HG03575 (cell line): ENCODE results near the gene DMTF1.
"Not testable (repeated sequence)": the region's sequence is repeated elsewhere in the genome, so short reads cannot be mapped to it uniquely, and the experiment has no call there.

ENCODE experiments used
- ATAC-seq: cut with Tn5 transposase; IDR thresholded peaks from one replicate; pipeline ENCODE4 v1.9.1; 2021; ENCODE audit not compliant: unreplicated experiment, insufficient number of reproducible peaks, low FRiP score; ENCODE audit errors: extremely low read depth

DMTF1 gene, protein sequence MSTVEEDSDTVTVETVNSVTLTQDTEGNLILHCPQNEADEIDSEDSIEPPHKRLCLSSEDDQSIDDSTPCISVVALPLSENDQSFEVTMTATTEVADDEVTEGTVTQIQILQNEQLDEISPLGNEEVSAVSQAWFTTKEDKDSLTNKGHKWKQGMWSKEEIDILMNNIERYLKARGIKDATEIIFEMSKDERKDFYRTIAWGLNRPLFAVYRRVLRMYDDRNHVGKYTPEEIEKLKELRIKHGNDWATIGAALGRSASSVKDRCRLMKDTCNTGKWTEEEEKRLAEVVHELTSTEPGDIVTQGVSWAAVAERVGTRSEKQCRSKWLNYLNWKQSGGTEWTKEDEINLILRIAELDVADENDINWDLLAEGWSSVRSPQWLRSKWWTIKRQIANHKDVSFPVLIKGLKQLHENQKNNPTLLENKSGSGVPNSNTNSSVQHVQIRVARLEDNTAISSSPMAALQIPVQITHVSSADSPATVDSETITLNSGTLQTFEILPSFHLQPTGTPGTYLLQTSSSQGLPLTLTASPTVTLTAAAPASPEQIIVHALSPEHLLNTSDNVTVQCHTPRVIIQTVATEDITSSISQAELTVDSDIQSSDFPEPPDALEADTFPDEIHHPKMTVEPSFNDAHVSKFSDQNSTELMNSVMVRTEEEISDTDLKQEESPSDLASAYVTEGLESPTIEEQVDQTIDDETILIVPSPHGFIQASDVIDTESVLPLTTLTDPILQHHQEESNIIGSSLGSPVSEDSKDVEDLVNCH

DNA sequence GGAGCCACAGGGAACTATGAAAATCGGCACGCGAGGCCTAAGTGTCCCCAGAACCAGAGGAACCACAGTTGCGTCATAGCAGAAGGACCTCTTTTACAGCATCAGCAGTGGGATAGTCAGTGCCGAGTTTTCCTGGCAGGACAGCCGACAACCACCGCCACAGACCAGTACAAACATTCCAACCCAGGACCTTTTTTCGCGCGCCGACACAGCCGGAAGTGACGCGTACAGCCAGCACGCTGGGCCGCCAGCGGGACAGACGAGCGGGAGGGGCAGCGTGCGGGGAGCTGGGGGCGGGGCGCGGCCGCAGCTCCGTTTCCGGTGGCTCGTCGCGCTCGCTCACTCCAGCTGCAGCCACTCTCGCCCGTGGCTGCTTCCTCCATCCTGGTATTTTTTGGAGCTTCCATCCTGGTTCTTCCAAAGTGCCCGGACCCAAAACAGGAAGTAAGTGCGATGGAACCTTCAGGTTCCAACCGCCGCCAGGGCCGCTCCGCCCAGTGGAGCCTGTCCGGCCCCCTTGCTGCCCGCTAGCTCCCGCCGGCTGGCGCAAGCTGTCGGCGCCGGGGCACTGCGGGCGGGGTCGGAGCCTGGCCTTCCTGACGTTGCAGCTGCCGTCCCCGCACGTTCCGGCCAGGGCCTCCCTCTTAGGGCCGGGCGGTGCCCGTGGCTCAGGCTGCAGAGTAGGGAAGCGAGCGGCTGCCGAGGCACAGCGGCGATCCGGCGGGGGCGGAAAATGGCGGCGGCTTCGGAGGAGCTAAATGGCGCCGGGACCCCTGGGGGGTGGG lies at the start of gene DMTF1:
TSS of gene DMTF1 (plus strand) at position 342 of the 785 bp plus-strand sequence. CDS start 12,489 bp downstream, outside the sequence.
- peak; percentile 49 for ATAC-seq

DNA sequence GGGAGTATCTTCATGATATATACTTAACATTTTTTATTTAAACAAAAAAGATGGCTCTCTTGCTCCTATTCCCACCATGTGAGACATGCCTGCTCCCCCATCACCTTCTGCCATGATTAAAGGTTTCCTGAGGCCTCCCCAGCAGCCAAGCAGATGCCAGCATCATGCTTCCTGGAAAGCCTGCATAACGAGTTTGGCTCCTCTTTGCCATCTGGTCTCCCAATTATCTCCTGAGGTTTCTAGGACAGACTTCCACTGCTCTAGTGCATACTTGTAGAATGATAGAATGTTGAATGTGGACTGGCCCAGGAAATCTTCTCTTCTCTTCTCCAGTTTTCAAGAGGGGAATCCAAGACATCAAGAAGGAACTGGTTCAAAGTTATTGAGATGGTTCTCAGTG lies 46.9 kb upstream of the DMTF1 start:
- ATAC-seq: no peak

DNA sequence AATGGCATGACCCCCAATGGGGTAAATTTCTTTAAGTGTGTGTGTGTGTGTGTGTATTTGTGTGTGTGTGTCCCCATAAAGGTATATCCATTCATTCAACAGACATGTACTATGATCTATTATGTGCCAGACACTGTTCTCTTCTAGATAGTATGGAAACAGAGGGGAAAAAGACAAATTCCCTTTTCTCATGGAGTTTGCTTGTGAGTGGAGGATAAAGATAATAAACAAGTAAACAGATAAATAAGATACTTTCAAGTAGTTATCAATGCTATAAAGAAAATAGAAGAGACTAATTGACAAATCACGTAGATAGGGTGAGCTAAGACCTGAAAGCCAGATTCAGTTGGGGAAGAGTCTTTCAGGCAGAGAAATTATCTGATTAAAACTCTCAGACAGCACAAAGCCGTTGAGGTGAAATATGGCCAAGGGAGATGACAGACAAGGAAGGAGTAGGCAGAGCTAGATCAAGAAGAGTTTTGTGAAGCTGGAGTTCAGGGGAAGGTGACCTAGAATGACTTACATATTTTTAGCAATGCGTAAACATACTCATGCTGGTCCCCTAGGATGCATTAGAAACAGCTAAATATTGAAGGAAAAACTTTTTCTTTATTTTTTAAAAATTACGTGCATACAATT lies 45.2 kb upstream of the DMTF1 start:
- ATAC-seq: no peak

DNA sequence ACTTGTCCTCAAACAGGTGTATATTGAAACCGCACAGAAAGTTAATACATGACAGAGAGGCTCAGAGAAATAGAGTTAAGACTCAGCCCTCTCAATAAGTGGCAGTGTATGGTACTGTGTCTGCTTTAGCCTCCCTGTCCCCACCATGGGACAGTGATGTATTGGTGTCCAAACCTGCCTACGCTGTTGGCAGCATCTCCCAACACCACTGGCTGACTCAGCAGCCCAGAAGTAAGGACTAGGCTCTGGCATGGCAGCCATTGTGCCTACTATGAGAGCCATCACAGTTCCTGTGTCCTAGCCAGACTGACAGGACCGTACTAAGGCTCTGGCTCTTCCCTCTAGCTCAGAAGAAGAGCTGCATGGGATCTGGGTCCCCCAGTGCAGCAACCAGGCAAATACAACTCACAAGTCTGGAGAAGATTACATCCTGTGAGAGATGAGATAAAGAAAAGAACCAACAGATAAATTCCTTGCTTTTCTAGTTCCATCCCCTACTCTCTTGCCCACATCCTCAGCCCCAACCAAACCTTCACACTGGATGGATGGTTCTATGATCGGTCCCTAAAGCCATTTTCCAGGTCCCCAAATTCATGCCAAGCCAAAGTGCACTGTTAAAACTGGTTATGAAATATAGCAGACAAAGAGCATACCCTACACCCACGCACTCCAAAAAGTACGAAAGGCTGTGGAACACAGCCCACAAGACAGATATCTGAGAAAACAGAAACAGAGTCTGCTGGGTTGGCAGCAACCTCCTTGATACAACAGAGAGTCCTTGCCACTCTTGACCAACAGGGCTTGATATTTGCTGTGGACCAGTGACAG lies 44.1 kb upstream of the DMTF1 start:
- no peak for ATAC-seq

DNA sequence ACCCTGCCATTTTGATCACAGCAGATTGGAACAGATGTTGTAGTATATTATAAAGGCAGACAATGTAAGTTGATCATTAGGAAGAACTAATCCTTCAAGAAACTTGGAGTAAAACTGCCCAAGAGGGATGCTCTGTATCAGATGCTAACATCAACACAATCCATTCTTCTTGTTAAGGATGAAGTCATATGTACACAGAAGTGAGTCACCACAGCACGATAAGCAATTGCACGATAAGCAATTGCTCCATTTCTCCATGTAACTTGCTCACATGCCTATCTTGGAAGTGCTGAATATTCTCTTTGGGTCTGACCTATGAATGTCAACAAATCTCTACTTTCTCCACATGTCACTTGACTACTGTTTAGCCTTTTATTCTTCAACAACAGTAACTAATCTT lies 41.5 kb upstream of the DMTF1 start:
- no peak for ATAC-seq

DNA sequence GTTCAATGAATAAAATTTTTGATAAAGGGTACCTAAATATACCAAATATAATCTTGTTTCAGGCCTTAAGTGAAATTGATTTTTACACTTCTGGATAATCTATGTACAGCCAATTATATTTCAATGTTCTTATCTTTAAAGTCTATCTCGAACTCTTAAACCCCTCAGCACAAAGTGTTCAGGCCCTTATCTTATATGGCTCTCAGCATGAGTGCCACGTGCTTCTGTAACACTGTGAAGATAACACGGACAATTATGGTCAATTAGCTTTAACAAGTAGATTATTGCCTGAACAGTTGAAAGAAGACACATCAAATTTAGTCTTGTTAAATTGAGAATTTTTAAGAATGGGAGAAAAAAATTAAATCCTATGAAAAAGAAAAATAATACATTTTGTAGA lies 40.4 kb upstream of the DMTF1 start:
- ATAC-seq: no peak

DNA sequence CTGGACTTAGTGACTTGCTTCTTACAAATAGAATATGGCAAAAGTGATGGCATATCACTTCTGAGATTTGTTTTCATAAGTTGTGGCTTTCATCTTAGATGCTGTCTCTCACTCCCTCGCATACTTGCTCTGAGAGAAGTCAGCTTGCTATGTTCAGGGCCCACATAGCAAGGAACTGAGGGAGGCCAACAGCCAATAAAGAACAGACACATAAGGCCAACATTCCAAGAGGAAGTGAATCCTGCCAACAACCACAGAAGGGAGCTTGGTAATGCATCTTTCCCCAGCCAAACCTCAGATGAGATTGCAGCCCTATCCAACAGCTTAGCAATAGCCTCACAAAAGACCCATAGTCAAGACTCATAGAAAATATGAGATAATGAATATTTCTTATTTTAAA lies 39.2 kb upstream of the DMTF1 start:
- no peak for ATAC-seq

DNA sequence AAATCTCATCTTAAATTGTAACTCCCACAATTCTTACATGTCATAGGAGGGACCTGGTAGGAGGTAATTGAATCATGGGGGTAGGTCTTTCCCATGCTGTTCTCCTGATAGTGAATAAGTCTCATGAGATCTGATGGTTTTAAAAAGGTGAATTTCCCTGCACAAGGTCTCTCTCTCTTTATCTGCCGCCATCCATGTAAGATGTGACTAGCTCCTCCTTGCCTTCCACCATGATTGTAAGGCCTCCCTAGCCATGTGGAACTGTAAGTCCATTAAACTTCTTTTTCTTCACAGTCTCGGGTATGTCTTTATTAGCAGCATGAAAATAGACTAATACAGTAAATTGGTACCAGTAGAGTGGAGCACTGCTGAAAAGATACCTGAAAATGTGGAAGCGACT lies 38.3 kb upstream of the DMTF1 start:
- not testable (repeated sequence) for ATAC-seq

DNA sequence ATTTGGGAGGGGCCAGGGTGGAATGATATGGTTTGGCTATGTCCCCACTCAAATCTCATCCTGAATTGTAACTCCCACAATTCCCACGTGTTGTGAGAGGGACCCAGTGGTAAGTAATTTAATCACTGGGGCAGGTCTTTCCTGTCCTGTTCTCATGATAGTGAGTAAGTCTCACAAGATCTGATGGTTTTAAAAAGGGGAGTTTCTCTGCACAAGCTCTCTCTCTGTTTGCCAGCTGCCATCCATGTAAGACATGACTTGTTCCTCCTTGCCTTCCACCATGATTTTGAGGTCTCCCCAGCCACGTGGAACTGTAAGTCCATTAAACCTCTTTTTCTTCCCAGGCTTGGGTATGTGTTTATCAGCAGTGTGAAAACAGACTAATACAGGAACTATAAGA lies 36.5 kb upstream of the DMTF1 start:
- ATAC-seq: not testable (repeated sequence)

DNA sequence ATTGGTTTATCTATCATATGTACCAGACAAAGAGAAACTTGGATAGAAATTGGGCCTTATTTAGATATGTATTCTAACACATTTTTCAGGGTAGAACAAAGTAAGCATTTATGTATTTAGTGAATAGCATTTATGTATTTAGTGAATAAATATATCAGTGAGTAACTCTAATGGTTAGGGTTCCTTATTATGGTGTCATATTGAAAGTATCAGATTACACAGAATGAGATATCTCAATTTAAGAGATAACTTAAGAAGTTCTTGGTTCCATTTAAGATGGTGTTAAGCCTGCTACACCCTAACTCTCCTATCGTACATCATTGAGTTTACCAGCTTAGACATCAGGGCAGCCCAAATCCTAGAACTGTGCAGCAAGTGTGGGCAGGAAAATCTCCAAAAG lies 35.9 kb upstream of the DMTF1 start:
- ATAC-seq: peak; percentile 51

DNA sequence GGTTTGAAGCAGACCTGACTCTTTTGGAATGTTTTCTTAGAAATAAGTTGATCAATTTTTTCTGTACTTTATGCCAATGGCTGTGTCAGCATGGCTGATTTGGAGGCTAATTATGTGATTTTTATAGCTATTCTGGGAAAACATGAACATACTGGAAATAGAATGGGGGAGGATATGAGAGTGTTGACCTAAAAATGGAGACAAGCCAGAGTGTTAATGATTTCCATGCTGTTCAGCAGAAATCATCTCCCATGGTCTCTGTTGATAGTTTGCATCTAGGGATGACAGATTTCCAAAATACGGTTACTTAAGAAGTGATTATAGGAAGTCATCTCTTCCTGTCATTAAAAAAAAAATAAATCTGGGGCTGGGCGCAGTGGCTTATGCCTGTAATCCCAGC lies 32.7 kb upstream of the DMTF1 start:
- no peak for ATAC-seq

DNA sequence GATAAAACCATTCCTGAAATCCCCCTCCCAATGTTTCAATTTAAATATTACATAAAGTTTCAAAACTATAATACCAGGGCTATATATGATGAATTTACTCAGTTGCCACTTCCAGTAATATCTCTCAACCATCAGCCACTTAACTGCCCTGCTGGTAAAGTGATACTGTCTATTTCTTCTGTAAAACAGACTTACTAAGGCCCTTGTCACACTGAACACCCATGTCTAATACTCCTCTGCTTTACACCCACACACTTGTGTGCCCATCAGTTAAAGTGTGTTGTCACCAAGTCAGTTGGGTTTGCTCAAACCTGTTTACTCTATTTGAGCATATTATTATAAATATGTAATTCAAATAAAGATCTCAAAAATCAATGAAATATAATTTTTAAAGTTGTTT lies 29.1 kb upstream of the DMTF1 start:
- no peak for ATAC-seq

DNA sequence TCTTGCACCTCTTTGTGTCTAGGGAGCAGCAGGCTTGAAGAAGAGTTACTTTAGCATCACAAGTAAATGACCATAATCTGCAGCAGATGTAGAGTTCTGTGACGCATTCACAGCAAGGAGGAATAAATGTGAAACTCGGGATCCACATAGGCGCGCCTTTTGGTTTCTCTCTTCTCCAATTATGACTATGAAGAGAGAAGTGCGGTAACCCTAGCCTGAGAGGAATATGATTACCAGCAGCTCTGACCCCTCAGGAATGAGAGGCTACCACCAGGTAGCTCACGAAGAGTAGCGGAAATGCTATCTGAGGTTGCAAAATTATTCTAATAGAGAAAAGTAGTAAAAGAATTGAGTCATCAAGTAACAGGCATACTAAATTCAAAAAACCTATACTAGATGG lies 25.2 kb upstream of the DMTF1 start:
- no peak for ATAC-seq

DNA sequence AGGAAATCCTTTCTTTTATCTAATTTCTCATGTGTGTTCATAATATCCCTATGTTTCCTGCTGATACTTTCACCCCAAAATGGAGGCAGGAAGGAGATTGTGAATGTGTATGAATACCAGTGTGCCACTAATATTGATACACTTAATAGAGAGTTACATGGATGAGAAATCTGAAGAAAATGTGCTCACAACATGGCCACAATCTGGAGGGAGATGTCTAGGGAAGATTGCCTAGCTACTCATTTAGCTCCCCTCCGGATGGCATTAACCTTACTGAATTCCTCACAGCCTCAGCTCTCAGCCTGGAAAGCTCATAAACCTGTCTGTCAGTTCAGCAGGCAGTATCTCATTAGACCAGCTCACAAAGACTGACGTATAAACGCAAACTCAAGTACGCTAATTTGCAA lies 23.4 kb upstream of the DMTF1 start:
- ATAC-seq: no peak

DNA sequence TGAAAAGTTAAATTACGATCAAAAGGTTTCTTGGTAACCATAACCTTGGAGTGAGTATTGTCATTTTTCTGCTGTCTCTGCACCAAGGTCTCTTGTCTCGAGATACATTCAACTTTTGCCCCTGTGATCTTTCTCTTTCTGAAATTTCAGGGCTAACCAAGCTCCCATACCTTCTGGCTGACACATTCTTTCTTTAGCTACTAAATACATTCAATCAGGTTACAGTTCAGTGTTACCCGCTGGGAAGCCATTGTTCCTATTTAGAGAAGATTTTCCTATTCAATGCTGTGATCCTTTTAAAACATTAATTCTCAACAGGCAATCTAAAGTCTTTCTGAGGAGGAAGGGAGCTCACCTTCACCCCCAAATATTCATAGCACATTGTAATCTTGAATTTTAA lies 22.9 kb upstream of the DMTF1 start:
- ATAC-seq: no peak

DNA sequence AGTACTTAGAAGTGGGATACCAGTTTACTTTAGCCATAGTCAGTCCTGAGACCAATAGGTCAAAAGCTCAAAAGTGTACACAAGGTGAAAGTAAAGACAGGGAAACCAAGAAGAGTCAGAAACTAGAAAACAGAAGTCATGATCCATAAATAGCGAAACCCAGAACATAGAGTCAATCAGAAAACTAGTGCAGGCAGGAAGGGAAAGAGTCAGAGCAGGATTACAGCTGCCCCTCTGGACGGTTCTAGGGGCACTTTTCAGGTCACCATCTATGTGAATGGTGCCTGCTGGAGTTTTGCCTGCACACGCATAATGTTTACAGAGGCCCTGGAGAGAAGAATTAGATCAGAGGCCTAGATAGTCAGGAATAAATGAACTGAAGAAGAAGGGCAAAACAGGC lies 22.4 kb upstream of the DMTF1 start:
- ATAC-seq: peak; percentile 97

DNA sequence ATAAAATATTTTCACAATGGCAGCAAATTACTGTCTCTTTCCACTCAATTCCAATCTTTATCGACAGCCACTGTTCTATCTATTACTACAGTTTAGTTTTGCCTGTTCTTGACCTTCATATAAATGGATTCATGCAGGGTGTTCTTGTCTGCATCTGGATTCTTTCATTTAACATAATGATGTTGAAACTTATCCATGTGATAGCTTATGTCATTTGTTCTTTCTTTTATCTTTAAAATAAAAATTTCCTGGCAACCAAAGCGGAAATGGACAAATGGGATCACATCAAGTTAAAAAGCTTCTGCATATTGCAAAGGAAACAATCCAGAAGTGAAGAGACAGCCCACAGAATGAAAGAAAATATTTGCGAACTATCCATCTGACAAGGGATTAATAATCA lies 20.5 kb upstream of the DMTF1 start:
- no peak for ATAC-seq

DNA sequence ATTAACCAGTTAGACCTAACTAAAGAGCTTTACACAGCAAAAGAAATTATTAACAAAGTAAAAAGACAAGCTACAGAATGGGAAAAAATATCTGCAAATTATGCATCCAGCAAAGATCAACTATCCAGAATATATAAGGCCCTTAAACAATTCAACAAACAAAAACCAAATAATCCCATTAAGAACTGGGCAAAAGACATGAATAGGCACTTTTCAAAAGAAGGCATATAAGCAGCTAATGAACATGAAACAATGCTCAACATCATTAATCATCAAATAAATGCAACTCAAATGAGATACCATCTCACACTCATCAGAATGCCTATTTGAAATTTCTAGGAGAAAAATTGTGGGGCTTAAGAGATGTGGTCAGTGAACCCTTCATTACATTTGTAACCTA lies 15.0 kb upstream of the DMTF1 start:
- ATAC-seq: no peak
